ENCODE data around the gene CADPS. TPM values are rescaled to one million over a fixed set of nuclear protein-coding genes. Genes with fewer than 3 reads are reported as not detected.

CADPS gene
- polyA plus RNA-seq, 1 experiment = not detected

- no peak for TF ChIP-seq CTCF (IDR thresholded peaks at IDR 0.05; ENCODE audit: insufficient read depth, low read depth, low read length)
- no peak overlapping the region for H3K4me3 ChIP-seq (ENCODE audit: low read depth, low read length)
- ChIA-PET CTCF (no interaction called here), POLR2A (no interaction called here)
- no peak for DNase-seq (ENCODE audit: low read depth)
- no peaks in the 10 kb centered on the region for H3K36me3 ChIP-seq (ENCODE audit: control insufficient read depth, insufficient read depth, low read length)
- no peaks in the 10 kb centered on the region for H3K27me3 ChIP-seq (ENCODE audit: control insufficient read depth, insufficient read depth, low read length)
Observed at GRCh38 chr3:62918777-62919176, 43.6 kb upstream of the CADPS start.

- Histone ChIP-seq H3K36me3 (ENCODE audit: control insufficient read depth, insufficient read depth, low read length) (no peaks in the 10 kb centered on the region), H3K4me3 (ENCODE audit: low read depth, low read length) (no peak overlapping the region), H3K27me3 (ENCODE audit: control insufficient read depth, insufficient read depth, low read length) (no peaks in the 10 kb centered on the region)
- no peak for DNase-seq (ENCODE audit: low read depth)
- CTCF ChIA-PET = no interaction called here
- POLR2A ChIA-PET = no interaction called here
- TF ChIP-seq CTCF (IDR thresholded peaks at IDR 0.05; ENCODE audit: insufficient read depth, low read depth, low read length) = no peak
Observed at GRCh38 chr3:62918131-62918530, 42.9 kb upstream of the CADPS start.

- no peak for TF ChIP-seq CTCF (IDR thresholded peaks at IDR 0.05; ENCODE audit: insufficient read depth, low read depth, low read length)
- H3K36me3 ChIP-seq (ENCODE audit: control insufficient read depth, insufficient read depth, low read length) = no peaks in the 10 kb centered on the region
- CTCF ChIA-PET = no interaction called here
- DNase-seq (ENCODE audit: low read depth) = no peak
- H3K4me3 ChIP-seq (ENCODE audit: low read depth, low read length) = no peak overlapping the region
- POLR2A ChIA-PET = no interaction called here
- H3K27me3 ChIP-seq (ENCODE audit: control insufficient read depth, insufficient read depth, low read length) = no peaks in the 10 kb centered on the region
Observed at GRCh38 chr3:62911526-62911925, 36.3 kb upstream of the CADPS start.

- CTCF ChIA-PET = interaction anchor here (0.6 kb wide), 1 partner anchor 861 kb away, joined by 3 read pairs; no protein-coding TSS in a partner anchor
- H3K27me3 ChIP-seq (ENCODE audit: control insufficient read depth, insufficient read depth, low read length) = no peaks in the 10 kb centered on the region
- H3K36me3 ChIP-seq (ENCODE audit: control insufficient read depth, insufficient read depth, low read length) = no peaks in the 10 kb centered on the region
- no peak for DNase-seq (ENCODE audit: low read depth)
- no peak for TF ChIP-seq CTCF (IDR thresholded peaks at IDR 0.05; ENCODE audit: insufficient read depth, low read depth, low read length)
- POLR2A ChIA-PET = no interaction called here
- no peak overlapping the region for H3K4me3 ChIP-seq (ENCODE audit: low read depth, low read length)
Observed at GRCh38 chr3:62905331-62905730, 30.1 kb upstream of the CADPS start.

GRCh38 chr3:62898530-62899496 lies 23.6 kb upstream of the CADPS start:
- H3K36me3 ChIP-seq (ENCODE audit: control insufficient read depth, insufficient read depth, low read length) = no peaks in the 10 kb centered on the region
- no peak for DNase-seq (ENCODE audit: low read depth)
- no peaks in the 10 kb centered on the region for H3K27me3 ChIP-seq (ENCODE audit: control insufficient read depth, insufficient read depth, low read length)
- no peak overlapping the region for H3K4me3 ChIP-seq (ENCODE audit: low read depth, low read length)
- ChIA-PET CTCF (no interaction called here), POLR2A (no interaction called here)
- no peak for TF ChIP-seq CTCF (IDR thresholded peaks at IDR 0.05; ENCODE audit: insufficient read depth, low read depth, low read length)
